GM23338 (cell line): ENCODE data around the gene HSF2BP. TPM values are rescaled to one million over a fixed set of nuclear protein-coding genes. Genes with fewer than 3 reads are reported as not detected.

Experiments
- CREB1 ChIP-seq: fragments of 250-450 bp; sonication (Bioruptor Pico); IDR thresholded peaks from 2 replicates; pipeline ENCODE4 v1.5.0; 2020; ENCODE audit warnings: low read depth, mild to moderate bottlenecking, moderate library complexity
- STAT1 ChIP-seq: IDR thresholded peaks from one replicate; pipeline ENCODE4 v1.6.1; 2016; ENCODE audit warnings: antibody characterized with exemption; ENCODE audit not compliant: unreplicated experiment
- ZNF114 ChIP-seq: fragments of 250-450 bp; sonication (Bioruptor Pico); IDR thresholded peaks from 2 replicates; pipeline ENCODE4 v1.5.0; 2020; ENCODE audit warnings: mild to moderate bottlenecking, moderate library complexity
- ZNF331 ChIP-seq: fragments of 250-450 bp; sonication (Bioruptor Pico); IDR thresholded peaks from 2 replicates; pipeline ENCODE4 v1.5.0; 2020; ENCODE audit warnings: low read depth, mild to moderate bottlenecking, moderate library complexity
- ZNF462 ChIP-seq: fragments of 250-450 bp; sonication (Bioruptor Pico); IDR thresholded peaks from 2 replicates; pipeline ENCODE4 v1.5.0; 2020; ENCODE audit warnings: mild to moderate bottlenecking, moderate library complexity
- polyA plus RNA-seq: library from polyadenylated mRNA; unstranded; fragments of >200 nt; fragmentation: Nextera tagmentation; extraction: Ambion mirVana; gene quantifications from 2 replicates; pipeline ENCODE4 v1.2.1, GENCODE V29; 2016
- total RNA-seq: library from RNA; depleted of rRNA; stranded (reverse); fragments of >200 nt; shearing (Covaris generic); gene quantifications from 2 replicates; pipeline ENCODE4 v1.2.3, GENCODE V29; 2014
- TF ChIP-seq, protein P1 (sequence below), 2 experiments: fragments of 200-600 bp in 1 of 2; sonication (generic) in 1 of 2; conservative IDR thresholded peaks; 2 replicates each; pipeline versions ENCODE4 v1.5.1 to v1.6.1; 2016 to 2017; ENCODE audit warnings: antibody characterized with exemption in 2 of 2, low read depth in 2 of 2, mild to moderate bottlenecking in 2 of 2, moderate library complexity in 1 of 2
- TF ChIP-seq, protein P2 (sequence below): IDR thresholded peaks from one replicate; pipeline ENCODE4 v1.6.1; 2018; ENCODE audit warnings: antibody characterized with exemption; ENCODE audit not compliant: unreplicated experiment

The HSF2BP gene
- total and polyA plus RNA-seq, 2 experiments from 2014 or later: 0.78 to 2.0 TPM

DNA sequence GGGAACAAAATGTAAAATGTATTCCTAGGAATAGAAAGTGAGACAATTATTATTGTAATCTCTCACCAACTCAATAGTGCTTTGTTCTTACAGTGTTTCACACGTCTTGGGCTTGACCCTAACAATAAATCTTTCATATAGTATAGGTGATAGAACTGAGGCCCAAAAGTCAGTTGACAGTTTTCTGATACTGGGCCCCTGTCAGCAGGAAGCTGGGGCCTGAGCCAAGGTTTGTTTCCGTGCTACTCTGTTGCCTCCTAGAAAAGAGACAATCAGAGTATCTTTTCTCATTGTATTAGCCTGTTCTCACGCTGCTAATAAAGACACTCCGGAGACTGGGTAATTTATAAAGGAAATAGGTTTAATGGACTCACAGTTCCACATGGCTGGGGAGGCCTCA lies 5.1 kb upstream of the HSF2BP start (continued):
- TF ChIP-seq ZNF462 (no peak), ZNF331 (CRISPR knock-in tag) (no peak), STAT1 (no peak), CREB1 (no peak), ZNF114 (CRISPR knock-in tag) (no peak)
- TF ChIP-seq, protein P1, sequence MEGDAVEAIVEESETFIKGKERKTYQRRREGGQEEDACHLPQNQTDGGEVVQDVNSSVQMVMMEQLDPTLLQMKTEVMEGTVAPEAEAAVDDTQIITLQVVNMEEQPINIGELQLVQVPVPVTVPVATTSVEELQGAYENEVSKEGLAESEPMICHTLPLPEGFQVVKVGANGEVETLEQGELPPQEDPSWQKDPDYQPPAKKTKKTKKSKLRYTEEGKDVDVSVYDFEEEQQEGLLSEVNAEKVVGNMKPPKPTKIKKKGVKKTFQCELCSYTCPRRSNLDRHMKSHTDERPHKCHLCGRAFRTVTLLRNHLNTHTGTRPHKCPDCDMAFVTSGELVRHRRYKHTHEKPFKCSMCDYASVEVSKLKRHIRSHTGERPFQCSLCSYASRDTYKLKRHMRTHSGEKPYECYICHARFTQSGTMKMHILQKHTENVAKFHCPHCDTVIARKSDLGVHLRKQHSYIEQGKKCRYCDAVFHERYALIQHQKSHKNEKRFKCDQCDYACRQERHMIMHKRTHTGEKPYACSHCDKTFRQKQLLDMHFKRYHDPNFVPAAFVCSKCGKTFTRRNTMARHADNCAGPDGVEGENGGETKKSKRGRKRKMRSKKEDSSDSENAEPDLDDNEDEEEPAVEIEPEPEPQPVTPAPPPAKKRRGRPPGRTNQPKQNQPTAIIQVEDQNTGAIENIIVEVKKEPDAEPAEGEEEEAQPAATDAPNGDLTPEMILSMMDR (conservative IDR thresholded peaks at IDR 0.05; ENCODE audit: low read depth in 2 of 2): no peak
- TF ChIP-seq, protein P2, sequence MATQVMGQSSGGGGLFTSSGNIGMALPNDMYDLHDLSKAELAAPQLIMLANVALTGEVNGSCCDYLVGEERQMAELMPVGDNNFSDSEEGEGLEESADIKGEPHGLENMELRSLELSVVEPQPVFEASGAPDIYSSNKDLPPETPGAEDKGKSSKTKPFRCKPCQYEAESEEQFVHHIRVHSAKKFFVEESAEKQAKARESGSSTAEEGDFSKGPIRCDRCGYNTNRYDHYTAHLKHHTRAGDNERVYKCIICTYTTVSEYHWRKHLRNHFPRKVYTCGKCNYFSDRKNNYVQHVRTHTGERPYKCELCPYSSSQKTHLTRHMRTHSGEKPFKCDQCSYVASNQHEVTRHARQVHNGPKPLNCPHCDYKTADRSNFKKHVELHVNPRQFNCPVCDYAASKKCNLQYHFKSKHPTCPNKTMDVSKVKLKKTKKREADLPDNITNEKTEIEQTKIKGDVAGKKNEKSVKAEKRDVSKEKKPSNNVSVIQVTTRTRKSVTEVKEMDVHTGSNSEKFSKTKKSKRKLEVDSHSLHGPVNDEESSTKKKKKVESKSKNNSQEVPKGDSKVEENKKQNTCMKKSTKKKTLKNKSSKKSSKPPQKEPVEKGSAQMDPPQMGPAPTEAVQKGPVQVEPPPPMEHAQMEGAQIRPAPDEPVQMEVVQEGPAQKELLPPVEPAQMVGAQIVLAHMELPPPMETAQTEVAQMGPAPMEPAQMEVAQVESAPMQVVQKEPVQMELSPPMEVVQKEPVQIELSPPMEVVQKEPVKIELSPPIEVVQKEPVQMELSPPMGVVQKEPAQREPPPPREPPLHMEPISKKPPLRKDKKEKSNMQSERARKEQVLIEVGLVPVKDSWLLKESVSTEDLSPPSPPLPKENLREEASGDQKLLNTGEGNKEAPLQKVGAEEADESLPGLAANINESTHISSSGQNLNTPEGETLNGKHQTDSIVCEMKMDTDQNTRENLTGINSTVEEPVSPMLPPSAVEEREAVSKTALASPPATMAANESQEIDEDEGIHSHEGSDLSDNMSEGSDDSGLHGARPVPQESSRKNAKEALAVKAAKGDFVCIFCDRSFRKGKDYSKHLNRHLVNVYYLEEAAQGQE: no peak
